ENCODE data around the gene MYO5C. TPM values are rescaled to one million over a fixed set of nuclear protein-coding genes. Genes with fewer than 3 reads are reported as not detected.

Gene MYO5C
- total and polyA plus RNA-seq, 10 of the 15 experiments (the other 5 are each of a cell fraction or from before 2014, with no cell fraction given) = 0.29 to 1.3 (median 0.75) TPM

- no peak overlapping the region for H3K9ac ChIP-seq (ENCODE audit: control insufficient read depth, insufficient read depth, low read length)
- no peaks in the 10 kb centered on the region for H3K4me1 ChIP-seq (ENCODE audit: control insufficient read depth, insufficient read depth, low read length)
- POLR2A ChIA-PET = no interaction called here
- FAIRE-seq (no peak), DNase-seq (ENCODE audit: low read depth, low spot score) (no peak), ATAC-seq (no peak)
- H3K79me2 ChIP-seq (ENCODE audit: control insufficient read depth, insufficient read depth, low read length) = no peaks in the 10 kb centered on the region
- no peaks in the 10 kb centered on the region for H3K9me3 ChIP-seq (replicated peaks; ENCODE audit: control insufficient read depth, insufficient read depth, low read length)
- CTCF ChIA-PET = interaction anchor here (3.8 kb wide), 1 partner anchor 119 kb away, joined by 8 read pairs; no protein-coding TSS in a partner anchor
- SMC1A ChIA-PET (ENCODE audit: uncharacterized antibody, unreplicated experiment) = no interaction called here
- H4K20me1 ChIP-seq (ENCODE audit: control insufficient read depth, insufficient read depth) = no peaks in the 10 kb centered on the region
- H3K4me2 ChIP-seq (ENCODE audit: control insufficient read depth, insufficient read depth) = no peak overlapping the region
- H3K27ac ChIP-seq (ENCODE audit: control insufficient read depth, insufficient read depth) = no peak overlapping the region
- in situ Hi-C loops (cut with MboI) = no loop called here
- RAD21 ChIA-PET (ENCODE audit: unreplicated experiment) = interaction anchor here (1.5 kb wide), 1 partner anchor 121 kb away, joined by 4 read pairs; no protein-coding TSS in a partner anchor
- intact Hi-C loops (cut with micrococcal nuclease; ENCODE audit: unreplicated experiment) = no loop called here
- H3K27me3 ChIP-seq (replicated peaks in 1 of 2; ENCODE audit: control insufficient read depth in 2 of 2, insufficient read depth in 2 of 2, low read length in 1 of 2) = no peaks in the 10 kb centered on the region
- no TSS peak for BruUV-seq (replicated peaks)
- 96% methylated on average over 1 of the region's 1 CpG for WGBS (ENCODE audit: insufficient coverage, insufficient replicate concordance, low lambda C conversion rate, missing lambda C conversion rate)
- no peak overlapping the region for H2AFZ ChIP-seq (ENCODE audit: control insufficient read depth, low read depth, low read length)
- no peak overlapping the region for H3K4me3 ChIP-seq
- peaks cover 9 to 21% of the 10 kb centered on the region in 2 experiments for H3K36me3 ChIP-seq (ENCODE audit: control insufficient read depth in 2 of 2, insufficient read depth in 2 of 2, low read length in 1 of 2)
- TF ChIP-seq BRCA1 (IDR thresholded peaks at IDR 0.05; ENCODE audit: low read depth, low read length) (no peak), ZNF24 (IDR thresholded peaks at IDR 0.05) (no peak), GATAD2B (conservative IDR thresholded peaks at IDR 0.05; ENCODE audit: low read depth) (no peak), CEBPB (IDR thresholded peaks at IDR 0.05; ENCODE audit: borderline replicate concordance in 1 of 2, low read depth in 2 of 2, low read length in 2 of 2) (no peak), RELA (IDR thresholded peaks at IDR 0.05; ENCODE audit: borderline replicate concordance, partially characterized antibody) (no peak), MLLT1 (IDR thresholded peaks at IDR 0.05) (no peak), ASH2L (IDR thresholded peaks at IDR 0.05; ENCODE audit: borderline replicate concordance, low read depth) (no peak), SMARCA5 (IDR thresholded peaks at IDR 0.05) (no peak), PBX3 (IDR thresholded peaks at IDR 0.05; ENCODE audit: insufficient replicate concordance, low read depth, low read length) (no peak), SKIL (IDR thresholded peaks at IDR 0.05; ENCODE audit: low read depth, poor library complexity, severe bottlenecking) (no peak), SUPT20H (IDR thresholded peaks at IDR 0.05; ENCODE audit: borderline replicate concordance, control insufficient read depth, low read depth, low read length) (no peak), NR2C2 (IDR thresholded peaks at IDR 0.05; ENCODE audit: borderline replicate concordance, control insufficient read depth, insufficient read length, low read depth) (no peak), IKZF2 (IDR thresholded peaks at IDR 0.05) (no peak), LARP7 (IDR thresholded peaks at IDR 0.05) (no peak), ESRRA (IDR thresholded peaks at IDR 0.05; ENCODE audit: low read length) (no peak)
- TF ChIP-seq, protein P1, sequence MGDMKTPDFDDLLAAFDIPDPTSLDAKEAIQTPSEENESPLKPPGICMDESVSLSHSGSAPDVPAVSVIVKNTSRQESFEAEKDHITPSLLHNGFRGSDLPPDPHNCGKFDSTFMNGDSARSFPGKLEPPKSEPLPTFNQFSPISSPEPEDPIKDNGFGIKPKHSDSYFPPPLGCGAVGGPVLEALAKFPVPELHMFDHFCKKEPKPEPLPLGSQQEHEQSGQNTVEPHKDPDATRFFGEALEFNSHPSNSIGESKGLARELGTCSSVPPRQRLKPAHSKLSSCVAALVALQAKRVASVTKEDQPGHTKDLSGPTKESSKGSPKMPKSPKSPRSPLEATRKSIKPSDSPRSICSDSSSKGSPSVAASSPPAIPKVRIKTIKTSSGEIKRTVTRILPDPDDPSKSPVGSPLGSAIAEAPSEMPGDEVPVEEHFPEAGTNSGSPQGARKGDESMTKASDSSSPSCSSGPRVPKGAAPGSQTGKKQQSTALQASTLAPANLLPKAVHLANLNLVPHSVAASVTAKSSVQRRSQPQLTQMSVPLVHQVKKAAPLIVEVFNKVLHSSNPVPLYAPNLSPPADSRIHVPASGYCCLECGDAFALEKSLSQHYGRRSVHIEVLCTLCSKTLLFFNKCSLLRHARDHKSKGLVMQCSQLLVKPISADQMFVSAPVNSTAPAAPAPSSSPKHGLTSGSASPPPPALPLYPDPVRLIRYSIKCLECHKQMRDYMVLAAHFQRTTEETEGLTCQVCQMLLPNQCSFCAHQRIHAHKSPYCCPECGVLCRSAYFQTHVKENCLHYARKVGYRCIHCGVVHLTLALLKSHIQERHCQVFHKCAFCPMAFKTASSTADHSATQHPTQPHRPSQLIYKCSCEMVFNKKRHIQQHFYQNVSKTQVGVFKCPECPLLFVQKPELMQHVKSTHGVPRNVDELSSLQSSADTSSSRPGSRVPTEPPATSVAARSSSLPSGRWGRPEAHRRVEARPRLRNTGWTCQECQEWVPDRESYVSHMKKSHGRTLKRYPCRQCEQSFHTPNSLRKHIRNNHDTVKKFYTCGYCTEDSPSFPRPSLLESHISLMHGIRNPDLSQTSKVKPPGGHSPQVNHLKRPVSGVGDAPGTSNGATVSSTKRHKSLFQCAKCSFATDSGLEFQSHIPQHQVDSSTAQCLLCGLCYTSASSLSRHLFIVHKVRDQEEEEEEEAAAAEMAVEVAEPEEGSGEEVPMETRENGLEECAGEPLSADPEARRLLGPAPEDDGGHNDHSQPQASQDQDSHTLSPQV (IDR thresholded peaks at IDR 0.05) = no peak
Measured at GRCh38 chr15:52344592-52344991, 49.0 kb upstream of the MYO5C start.

All from GM12878 (cell line).